Posterior vena cava (tissue), 2 donors: Measurements from ENCODE around the gene FHIT. TPM values are rescaled to one million over a fixed set of nuclear protein-coding genes. Genes with fewer than 3 reads are reported as not detected.

Source experiments
- DNase-seq: peaks from one replicate; pipeline ENCODE4 v3.0.0-alpha.2; 2020; ENCODE audit warnings: low spot score
- intact Hi-C, 2 donors: fragments of 100-400 bp; cut with DNase I; formaldehyde crosslinking; loops; one replicate each; pipeline versions ENCODE4 v1.14.1 to v1.14.2; 2022 to 2023
- total RNA-seq, 2 donors: library from RNA; stranded (reverse); fragmentation: NEBNext Ultra II Directional; extraction: Animal tissue kit (Norgen Biotek cat#: 25700); gene quantifications; one replicate each; pipeline ENCODE4 v1.2.1, GENCODE V29; 2021
- donor health status: DM: yes; HTN: yes; CAD: no.
- donor health status: DM: yes; HTN: yes; CAD: no.

FHIT gene
- total RNA-seq, 2 donors from 2014 or later: 6.0 to 9.2 TPM

DNA sequence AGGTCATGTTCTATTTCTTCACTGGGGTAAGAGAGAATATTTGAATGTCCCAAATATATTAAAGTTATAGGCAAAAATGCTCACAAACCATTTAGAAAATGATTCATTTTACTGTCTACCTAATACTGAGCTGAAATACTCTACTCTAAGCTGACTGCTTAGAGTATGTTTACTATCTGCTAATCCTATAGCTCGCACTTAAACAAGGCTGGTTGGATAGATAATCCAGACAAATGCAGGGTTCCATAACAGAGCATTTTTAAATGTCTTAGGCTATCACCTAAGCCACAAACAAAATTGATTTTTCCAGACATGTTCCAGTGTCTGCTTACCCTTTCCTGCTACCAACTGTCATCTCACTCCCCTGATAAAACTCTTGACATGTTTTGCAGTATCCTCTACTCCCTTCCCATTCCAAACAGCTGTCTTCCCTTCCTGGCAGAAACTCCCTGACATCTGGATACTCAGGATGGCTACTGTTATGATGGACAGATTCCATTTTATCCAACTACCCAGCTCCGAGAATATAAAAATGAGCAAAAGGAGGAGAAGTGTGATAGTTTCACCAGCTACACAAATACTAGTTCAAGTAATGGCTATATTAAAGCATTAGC is 1034.7 kb downstream of the FHIT start:
- intact Hi-C loops: no loop called here
- DNase-seq: no peak

DNA sequence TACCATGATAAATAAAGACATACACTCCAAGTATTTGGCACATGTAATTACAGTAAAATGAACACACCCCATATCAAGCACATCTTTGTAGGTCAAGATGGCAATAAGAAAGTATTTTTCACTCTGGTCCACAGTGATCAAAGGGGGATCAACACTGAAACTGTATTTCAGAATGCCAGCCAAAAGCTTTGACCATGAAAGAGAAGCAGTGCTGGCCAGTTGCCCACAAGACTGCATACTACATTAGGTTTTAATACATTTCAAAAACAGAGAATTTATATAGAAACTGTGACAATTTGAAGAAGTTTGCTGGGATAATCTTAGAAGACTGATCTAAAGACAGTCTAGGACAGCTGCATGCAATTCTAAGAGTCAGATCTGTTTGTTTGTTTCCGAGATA is 1035.3 kb downstream of the FHIT start:
- intact Hi-C loops: no loop called here
- DNase-seq: no peak

DNA sequence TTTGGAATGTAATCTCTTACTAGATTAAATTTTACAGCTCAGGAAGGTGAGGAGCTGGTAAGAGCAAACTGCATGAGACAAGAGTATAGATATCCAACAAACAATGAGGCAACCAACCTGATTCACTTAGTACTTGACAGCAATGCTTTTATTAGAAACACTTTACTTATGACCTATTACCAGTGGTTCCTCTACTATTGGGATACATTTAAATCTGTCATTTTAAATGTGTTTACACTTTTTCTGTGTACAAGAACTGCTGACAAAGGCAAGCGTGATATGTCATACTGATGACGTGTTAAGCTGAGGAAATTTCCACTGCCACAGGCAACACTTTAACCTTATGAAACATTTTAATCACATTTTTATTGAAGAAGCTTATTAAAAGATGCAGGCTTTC is 1043.3 kb downstream of the FHIT start:
- DNase-seq: no peak
- intact Hi-C loops: no loop called here

DNA sequence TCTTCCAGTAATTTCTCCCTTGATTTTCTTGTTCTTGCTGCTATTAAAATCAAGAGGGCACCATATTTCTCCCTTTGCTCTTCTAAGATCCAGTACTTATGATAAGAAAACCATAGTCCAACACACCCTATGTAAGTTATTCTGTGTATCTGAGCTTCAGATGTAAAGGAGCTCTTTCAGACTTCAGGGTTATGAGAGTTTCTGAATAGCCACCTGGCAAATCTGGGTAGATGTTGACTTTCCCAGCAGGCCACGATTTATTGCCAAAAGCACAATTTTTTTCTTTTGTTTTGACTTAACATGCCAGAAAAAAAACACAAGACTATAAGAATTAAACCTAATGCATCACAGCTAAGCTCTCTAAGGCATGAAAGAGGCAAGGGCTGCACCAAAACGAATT is 1045.0 kb downstream of the FHIT start:
- intact Hi-C loops: no loop called here
- DNase-seq: no peak

DNA sequence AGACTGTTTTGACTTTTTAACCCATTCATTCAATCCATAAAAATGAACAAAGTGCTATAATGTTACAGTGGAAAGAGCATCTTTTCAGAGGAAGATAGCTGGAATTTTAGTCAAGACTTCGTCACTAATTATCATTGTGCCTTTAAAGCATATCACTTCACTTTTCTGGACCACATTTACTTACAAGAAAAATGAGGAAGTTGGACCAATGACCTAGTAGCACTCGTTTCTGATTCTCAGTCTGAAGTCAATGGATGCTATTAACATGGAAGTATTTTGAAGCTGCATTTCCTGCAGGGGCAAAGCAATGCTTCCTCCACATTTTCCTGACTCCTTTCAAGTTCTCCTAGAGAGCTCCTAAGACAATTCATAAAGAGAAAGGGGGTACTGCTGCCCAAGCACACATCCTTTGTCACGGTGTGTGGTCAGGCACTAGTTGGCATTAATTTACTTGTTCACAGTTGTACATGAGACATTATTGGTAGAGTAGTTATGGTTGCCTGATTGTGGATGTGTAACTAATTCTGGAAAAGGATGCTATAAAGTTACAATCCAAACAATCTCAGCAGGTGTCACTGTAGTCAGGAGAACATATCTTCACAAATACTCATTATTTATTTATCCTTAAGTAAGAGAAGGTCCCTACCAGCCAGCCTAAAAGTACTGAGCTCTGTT is 1049.1 kb downstream of the FHIT start:
- intact Hi-C loops: no loop called here
- DNase-seq: no peak

DNA sequence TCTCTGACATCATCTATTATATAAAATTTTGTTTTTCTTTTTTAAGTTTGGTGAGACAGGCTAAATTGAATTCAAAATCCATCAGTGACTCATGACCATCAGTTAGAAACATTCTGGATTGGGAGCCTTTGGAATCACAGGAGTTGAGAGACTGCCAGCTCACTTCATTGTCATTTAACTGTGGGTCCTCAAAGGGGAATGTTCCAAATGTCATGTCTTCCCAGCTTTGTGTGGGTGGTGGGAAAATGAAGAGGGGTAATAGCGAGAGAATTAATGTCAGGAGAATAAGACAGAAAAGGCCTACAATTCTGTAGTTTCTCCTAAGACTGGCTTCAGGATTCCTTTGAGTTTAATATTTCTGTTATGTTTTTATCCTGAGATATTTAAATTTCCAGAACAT is 1051.9 kb downstream of the FHIT start:
- DNase-seq: no peak

DNA sequence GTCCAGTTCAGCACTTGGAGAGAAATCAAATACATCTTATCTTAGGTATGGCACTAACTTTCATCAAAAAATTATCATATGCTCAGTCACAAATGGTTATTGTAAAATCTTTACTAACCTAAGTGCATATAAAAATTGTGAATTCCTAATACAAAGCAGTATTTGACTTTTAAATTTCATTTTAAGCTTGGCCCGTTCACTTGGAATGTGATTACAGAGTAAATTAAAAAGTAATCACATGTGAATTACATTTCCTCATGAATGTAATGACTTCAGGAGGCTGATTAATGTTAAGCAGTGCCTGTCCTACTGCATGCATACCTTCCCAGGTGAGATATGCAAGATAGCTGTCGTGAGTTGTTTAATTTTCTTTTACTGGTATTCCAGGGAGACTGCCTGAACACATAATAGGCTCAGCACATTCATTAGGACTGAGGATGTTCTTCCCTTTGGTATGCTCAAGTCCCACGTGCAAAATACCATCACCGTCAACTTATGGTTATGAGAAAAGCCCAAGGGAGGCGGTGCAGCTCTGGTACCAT is 1053.0 kb downstream of the FHIT start:
- no peak for DNase-seq
- intact Hi-C loops: no loop called here

More for the DNA sequence above, 1051.9 kb downstream of the FHIT start:
- intact Hi-C loops: no loop called here

DNA sequence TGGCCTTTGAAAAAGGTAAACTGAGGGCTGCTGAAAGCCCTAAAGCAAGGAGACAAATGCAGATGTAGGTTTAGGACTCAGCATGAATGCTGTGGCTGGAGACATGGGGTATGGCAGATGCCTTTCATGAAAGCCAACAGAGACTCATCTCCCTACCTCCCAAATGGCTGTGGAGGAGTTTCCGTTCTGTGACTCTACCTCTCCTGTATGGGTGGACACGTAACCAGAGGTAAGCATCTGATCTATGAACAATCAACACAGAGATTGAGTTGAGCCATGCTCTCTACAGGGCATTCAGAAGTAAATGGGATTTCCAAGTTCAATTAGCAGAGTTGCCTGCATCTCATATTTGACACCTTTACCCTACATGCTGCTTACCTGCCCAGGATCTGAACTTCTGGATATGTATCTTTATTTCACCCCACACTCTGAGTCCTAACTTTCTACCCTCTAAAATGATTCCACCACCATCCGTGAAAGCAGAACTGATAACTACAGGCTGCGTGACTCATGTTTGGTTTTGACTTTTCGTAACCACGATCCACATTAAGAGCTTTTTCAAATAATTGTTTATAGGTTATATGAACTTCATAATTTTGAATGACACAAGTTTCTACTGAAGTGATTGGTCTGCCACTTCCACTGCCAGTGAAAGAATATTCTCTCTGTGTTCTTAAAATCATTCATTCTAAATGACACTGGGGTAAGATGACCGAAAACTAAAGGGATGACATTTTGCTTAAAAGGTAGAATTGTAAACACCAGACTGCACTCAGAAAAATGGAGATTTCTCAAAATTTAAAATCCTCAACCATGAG is 1058.7 kb downstream of the FHIT start:
- DNase-seq: no peak
- intact Hi-C loops: no loop called here

DNA sequence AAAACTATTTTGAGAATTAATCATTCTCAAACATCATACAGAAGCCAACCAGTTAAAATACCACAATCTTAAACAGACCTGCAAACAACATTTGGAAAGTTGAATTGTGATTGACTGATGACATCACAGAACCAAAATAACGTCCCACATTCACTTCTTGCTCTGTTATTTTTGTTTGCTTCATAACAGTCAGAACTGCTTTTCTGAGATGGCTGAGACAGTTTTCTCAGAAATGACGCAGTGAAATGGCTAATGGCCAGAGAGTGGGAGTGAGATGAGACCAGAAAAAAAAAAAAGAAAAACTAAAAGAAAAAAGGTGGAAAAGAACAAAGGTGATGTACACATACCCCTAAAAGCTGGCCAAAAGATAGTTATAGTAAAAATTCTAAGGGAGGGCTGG is 1061.2 kb downstream of the FHIT start:
- DNase-seq: no peak
- intact Hi-C loops: no loop called here

DNA sequence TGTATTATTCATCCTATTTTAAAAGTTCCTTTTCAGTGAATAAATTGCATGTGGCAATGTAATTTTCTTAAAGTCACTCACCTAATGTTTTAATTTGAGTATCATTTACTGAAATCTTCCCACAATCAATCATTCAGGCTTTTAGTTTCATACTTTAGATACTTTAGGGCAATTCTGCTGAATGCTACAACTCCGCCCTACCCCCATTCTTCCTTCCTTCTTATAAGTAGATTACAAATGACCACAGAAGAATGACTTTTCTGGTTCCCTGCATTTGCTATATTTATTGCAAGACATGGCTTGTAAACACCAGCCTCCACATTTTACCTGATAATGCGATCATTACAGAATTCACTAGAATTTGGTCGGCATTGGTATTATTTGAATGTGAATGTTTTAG is 1061.9 kb downstream of the FHIT start:
- intact Hi-C loops: no loop called here

DNA sequence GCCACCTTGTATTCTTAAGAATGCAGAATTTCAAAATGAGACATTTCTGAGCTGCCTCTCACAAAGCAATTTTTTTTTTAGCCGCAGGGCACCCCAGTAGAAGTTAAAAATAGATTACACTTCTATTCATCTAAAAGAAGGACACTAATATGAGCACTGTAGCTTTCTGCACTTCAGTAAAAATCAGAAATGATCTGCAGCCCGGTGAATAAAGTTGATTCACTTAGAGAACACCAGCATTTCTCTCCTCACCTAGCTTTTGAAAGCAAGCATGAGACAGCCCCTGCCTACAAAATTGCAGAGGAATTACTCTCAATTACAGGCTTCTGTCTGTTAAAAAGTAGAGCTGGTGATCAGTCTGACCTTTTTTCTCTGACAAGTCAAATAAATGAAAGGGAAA is 1062.4 kb downstream of the FHIT start:
- DNase-seq: no peak

More for the DNA sequence above, 1061.9 kb downstream of the FHIT start:
- no peak for DNase-seq

DNA sequence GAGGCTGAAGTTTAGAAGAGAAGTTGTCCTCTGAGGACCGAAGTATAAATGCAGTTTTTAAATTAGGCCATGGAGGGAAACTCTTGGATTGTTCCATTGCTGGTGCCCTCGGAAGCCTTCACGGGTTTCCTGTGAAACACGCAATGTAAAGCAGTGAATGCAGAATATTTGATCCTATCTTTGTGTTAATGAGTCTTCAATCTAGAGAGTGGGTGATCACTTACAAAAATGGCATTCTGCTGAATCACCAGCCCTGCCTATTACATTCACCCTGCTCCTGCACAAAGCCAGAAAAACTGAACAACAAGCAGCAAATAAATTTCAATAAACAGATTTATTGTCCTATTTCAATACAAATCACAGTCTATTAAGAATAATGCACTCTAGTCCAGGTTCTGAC is 1063.9 kb downstream of the FHIT start:
- no peak for DNase-seq
- intact Hi-C loops: no loop called here

More for the DNA sequence above, 1062.4 kb downstream of the FHIT start:
- intact Hi-C loops: no loop called here

DNA sequence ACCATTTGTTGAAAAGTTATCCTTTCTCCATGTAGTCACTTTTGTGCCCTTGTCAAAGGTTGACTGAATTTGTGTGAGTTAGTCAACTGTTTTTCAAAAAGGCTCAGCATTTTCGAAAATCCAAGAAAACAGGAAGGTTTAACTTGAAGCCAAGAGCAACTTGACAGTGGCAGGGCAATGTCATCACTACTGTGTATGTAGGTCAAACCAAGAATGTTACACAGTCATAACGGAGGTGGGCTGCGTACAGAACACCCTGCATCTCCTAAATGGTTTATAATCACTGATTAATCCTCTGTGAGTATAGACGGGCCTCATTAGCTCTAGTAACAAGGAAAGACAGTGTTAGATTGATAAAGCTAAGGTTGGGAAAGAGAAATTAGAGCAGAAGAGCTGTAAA is 1064.9 kb downstream of the FHIT start:
- DNase-seq: no peak

DNA sequence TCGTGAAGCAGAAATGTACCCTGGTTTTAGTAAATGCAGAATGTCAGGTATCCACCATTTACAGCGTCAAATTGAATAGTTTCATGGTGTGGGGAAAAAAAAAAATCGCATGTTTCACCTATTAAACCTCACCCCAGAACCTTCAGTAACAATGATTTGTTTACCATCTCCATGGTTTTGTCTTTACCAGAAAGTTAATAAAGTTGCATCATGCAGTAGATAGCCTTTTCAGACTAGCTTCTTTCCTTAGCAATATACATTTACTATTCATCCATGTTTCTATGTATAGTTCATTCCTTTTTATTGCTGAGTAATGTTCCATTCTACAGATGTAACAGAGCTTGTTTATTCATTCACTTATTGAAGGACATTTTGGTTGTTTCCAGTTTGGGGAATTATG is 1066.1 kb downstream of the FHIT start:
- intact Hi-C loops: no loop called here
- DNase-seq: no peak

More for the DNA sequence above, 1064.9 kb downstream of the FHIT start:
- intact Hi-C loops: no loop called here

DNA sequence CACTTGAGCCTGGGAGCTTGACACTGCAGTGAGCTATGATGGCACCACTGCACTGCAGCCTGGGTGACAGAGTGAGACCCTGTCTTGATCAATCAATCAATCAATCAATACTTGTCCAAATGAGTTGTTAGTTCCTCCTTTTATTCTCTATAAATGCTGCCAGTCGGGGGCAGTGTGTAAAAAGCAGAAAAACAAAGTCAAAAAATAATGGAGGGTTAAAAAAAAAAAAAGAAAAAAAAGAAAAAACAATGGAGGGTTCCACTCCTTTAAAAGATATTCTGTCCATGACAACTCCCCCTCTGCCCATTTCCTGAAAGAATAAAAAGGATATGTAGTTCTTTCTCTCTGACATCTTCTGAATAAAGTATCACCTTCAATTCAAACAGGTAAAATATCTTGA is 1068.6 kb downstream of the FHIT start:
- DNase-seq: no peak
- intact Hi-C loops: no loop called here

DNA sequence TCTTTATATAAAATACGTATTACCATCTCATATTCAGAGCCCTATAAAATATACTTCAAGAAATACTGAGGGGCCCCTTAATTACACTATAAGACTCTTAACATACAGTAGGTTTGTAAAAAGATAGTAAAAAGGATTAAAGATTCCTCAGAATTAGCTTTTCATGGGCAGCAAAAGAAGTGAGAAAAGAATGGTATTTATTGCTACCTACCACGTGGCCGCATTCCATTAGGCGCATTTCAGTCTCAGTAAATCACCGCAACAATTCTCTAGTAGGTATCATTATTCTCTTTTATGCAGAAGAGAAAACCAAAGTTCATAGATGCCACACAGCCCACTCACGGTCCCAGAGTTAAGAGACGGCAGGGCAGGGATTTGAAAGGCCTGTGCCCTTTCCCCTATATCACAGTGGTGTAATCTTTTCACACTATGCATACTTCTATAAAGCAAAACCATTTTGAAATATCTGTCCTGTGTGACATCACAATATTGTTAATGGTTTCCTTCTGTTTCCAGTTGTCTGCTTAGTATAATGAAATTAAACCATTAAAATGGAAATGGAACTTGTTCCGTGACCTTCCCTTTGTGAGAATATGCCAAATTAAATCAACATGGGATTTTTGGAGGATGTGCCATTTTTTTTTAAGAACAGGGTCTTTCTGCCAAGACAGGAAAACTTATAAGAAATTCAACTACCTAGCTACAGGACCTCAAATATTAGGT is 1072.2 kb downstream of the FHIT start:
- intact Hi-C loops: no loop called here
- DNase-seq: no peak

DNA sequence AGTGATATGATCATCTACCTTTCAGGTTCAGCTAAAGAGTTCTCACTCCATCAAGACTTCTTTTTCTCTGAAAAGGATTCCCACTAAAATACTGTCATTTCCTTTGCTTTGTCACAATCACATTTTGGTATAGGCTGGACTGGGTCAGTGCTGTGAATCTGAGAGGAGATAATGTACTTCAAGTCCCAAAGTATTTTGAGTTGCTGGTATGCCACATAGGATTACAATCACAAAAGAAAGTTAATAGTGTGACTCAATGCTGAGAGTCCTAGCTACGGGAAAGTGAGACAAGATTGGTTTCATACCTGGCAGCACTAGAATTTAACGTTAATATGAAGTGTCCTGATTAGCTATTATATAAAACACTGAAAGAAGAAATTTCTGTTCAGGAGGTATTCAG is 1073.5 kb downstream of the FHIT start:
- intact Hi-C loops: no loop called here
- DNase-seq: no peak

DNA sequence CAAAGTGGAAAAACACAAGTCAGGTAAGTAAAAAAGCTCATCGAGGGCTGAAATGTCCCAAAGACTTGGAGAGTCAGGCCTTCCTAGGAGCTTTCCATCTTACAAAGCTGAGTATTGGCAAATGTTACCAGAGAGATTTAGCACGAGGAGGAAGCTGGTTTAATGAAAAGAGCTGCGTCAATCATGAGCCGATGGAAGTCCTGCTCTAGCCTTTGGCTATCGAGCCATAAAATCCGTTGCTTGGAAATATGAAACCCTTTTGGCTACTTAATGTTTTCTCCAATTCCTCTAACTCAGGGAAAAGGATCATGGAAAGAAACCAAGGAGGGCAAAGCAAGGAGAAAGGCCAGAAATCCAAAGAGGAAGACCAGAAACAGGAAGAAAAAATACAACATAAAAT is 1074.6 kb downstream of the FHIT start:
- DNase-seq: no peak
- intact Hi-C loops: no loop called here

DNA sequence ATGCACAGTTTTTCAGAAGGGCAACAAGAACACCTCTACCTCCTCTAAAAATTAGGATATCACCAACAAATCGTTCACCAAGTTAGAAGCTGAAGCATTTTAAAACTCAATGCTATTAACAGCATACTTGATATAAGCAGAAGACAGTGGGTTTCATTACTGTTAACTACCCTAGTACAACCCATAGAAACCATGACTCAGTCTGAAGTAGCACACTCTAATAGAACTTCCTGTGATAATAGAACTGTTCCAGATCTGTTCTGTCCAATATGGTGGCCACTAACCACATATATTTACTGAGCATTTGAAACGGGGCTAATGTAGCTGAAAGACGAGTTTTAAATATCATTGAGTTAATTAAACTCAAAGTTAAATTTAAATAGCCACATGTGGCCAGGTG is 1075.6 kb downstream of the FHIT start:
- DNase-seq: no peak
- intact Hi-C loops: no loop called here

DNA sequence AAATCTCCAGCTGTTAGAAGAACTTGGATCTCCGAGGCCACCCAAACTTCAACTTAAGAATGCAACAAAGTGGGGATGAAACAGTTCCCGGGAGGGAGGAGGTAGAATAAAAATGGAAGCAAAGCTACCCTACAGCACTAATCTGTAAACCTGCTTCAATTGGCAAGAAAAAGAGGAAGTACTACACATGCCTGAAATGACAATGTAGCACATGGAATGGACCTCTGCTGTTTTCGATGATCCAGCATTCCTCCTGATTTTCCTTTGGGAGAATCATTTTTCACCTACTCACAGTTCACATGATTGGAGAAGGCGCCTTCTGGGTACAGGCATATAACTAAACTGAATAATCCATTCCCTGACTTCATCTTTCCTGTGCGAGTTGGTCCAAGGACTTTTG is 1081.5 kb downstream of the FHIT start:
- no peak for DNase-seq

More for the DNA sequence above, 1081.5 kb downstream of the FHIT start:
- intact Hi-C loops: loop anchor here in 1 of 2 donors (1.0 kb wide), 1 partner anchor 14 kb away; no protein-coding TSS in a partner anchor
